Panc1 (cell line): ENCODE results near the gene PDILT. TPM values are rescaled to one million over a fixed set of nuclear protein-coding genes. Genes with fewer than 3 reads are reported as not detected.

ENCODE experiments used
- ATAC-seq: fragments of 200-7000 bp; cut with Tn5 transposase; 2 replicates; pipeline ENCODE4 v1.9.1; 2020; ENCODE audit warnings: mild to moderate bottlenecking, moderate library complexity
- BruUV-seq: library from RNA; stranded (reverse); fragments of 400-500 nt; replicated peaks from 2 replicates; lab custom pipeline; 2021; lab: Mats Ljungman, UMichigan
- CTCF ChIA-PET: fragments of 300-600 bp; sonication (Branson Sonifier 250); formaldehyde crosslinking; loops from one replicate; lab custom pipeline; 2022; ENCODE audit warnings: antibody characterized with exemption; lab: Charles Lee
- POLR2A ChIA-PET: fragments of 300-600 bp; sonication (Branson Sonifier 250); formaldehyde crosslinking; loops from one replicate; lab custom pipeline; 2022; ENCODE audit warnings: antibody characterized with exemption; lab: Charles Lee
- DNase-seq: peaks from one replicate; pipeline ENCODE4 v3.0.0-alpha.2; 2010; ENCODE audit warnings: low read depth, low spot score
- H3K27ac ChIP-seq: 2 replicates; pipeline ENCODE4 v1.5.1; 2011; ENCODE audit warnings: mild to moderate bottlenecking, low read length, inconsistent platforms
- H3K27me3 ChIP-seq: fragments of 200-500 bp; sonication (Bioruptor generic); 2 replicates; pipeline ENCODE4 v1.6.0; 2014; ENCODE audit warnings: low read length, inconsistent platforms; ENCODE audit not compliant: control insufficient read depth, insufficient read depth
- H3K36me3 ChIP-seq: fragments of 200-500 bp; sonication (Bioruptor generic); 2 replicates; pipeline ENCODE4 v1.5.1; 2014; ENCODE audit warnings: inconsistent platforms, mild to moderate bottlenecking, low read length, moderate library complexity; ENCODE audit not compliant: control insufficient read depth, insufficient read depth
- H3K4me1 ChIP-seq: 2 replicates; pipeline ENCODE4 v1.5.1; 2011; ENCODE audit warnings: inconsistent platforms, mild to moderate bottlenecking, low read length, moderate library complexity; ENCODE audit not compliant: control insufficient read depth, insufficient read depth
- H3K4me3 ChIP-seq, 2 experiments: 2 replicates each; pipeline ENCODE4 v1.5.1; 2011 to 2012; ENCODE audit warnings: low read depth in 2 of 2, low read length in 2 of 2, mild to moderate bottlenecking in 2 of 2, inconsistent platforms in 1 of 2, moderate library complexity in 1 of 2
- H3K9me3 ChIP-seq: fragments of 200-500 bp; sonication (Bioruptor generic); 2 replicates; pipeline ENCODE4 v1.5.1; 2014; ENCODE audit warnings: low read depth, mild to moderate bottlenecking, inconsistent platforms, low read length, moderate library complexity; ENCODE audit not compliant: control insufficient read depth, insufficient read depth
- POLR2AphosphoS5 ChIP-seq: IDR thresholded peaks from 2 replicates; pipeline ENCODE4 v1.6.1; 2012; ENCODE audit warnings: mild to moderate bottlenecking, low read depth, low read length, moderate library complexity
- SIN3A ChIP-seq: IDR thresholded peaks from 2 replicates; pipeline ENCODE4 v1.6.1; 2012; ENCODE audit warnings: low read depth, mild to moderate bottlenecking, low read length, moderate library complexity, borderline replicate concordance; ENCODE audit not compliant: insufficient read depth
- TCF7L2 ChIP-seq: IDR thresholded peaks from 2 replicates; pipeline ENCODE4 v1.6.1; 2011; ENCODE audit warnings: mild to moderate bottlenecking, low read depth, low read length, inconsistent platforms
- in situ Hi-C: cut with HindIII; loops from 2 replicates; pipeline ENCODE4 v1.10.0; 2016; ENCODE audit warnings: low sequenced_read_pairs, low pct_unique_long_range_greater_than_20kb
- intact Hi-C: fragments of 100-400 bp; cut with micrococcal nuclease; formaldehyde crosslinking; loops from one replicate; pipeline ENCODE4 v1.10.0; 2022; ENCODE audit not compliant: unreplicated experiment
- total RNA-seq: library from RNA; stranded (reverse); gene quantifications from one replicate; pipeline ENCODE4 v1.2.1, GENCODE V29; 2021; ENCODE audit not compliant: unreplicated experiment
- TF ChIP-seq, protein P1 (sequence below), 2 experiments: IDR thresholded peaks; 2 replicates each; pipeline ENCODE4 v1.6.1; 2011 to 2012; ENCODE audit warnings: low read depth in 2 of 2, control low read depth in 1 of 2, low read length in 1 of 2, mild to moderate bottlenecking in 1 of 2, moderate library complexity in 1 of 2; ENCODE audit not compliant: insufficient read depth in 1 of 2
- TF ChIP-seq, protein P2 (sequence below): fragments of 450-650 bp; IDR thresholded peaks from 2 replicates; pipeline ENCODE4 v1.5.1; 2017; ENCODE audit warnings: mild to moderate bottlenecking

PDILT gene
- total RNA-seq, 1 experiment from 2014 or later, result not detected

DNA sequence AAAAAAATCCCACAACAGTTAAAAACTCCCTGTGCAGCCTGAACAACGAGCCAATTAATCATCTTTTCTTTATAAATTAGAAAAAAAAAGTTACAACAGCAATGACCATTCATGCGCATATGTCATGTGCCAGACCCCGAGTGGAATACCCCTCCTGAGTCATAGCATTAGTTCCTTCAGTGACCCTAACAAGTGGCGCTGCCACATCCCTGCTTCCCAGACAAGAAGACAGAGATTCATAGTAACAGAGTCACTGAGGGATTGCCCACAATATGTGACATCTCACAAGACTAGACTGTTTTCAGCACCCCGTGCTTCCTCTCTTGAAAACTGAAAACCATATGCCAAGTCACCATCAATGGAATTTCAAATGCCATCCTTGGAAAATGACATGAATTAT is 59.9 kb downstream of the PDILT start:
- ATAC-seq, result no peak
- ChIA-PET CTCF (no interaction called here), POLR2A (no interaction called here)
- H3K9me3 ChIP-seq, result no peaks in the 10 kb centered on the region
- intact Hi-C loops, result no loop called here
- H3K27me3 ChIP-seq, result no peaks in the 10 kb centered on the region
- BruUV-seq, result no TSS peak
- TF ChIP-seq POLR2AphosphoS5 (no peak), SIN3A (no peak), TCF7L2 (no peak)
- TF ChIP-seq, protein P1, sequence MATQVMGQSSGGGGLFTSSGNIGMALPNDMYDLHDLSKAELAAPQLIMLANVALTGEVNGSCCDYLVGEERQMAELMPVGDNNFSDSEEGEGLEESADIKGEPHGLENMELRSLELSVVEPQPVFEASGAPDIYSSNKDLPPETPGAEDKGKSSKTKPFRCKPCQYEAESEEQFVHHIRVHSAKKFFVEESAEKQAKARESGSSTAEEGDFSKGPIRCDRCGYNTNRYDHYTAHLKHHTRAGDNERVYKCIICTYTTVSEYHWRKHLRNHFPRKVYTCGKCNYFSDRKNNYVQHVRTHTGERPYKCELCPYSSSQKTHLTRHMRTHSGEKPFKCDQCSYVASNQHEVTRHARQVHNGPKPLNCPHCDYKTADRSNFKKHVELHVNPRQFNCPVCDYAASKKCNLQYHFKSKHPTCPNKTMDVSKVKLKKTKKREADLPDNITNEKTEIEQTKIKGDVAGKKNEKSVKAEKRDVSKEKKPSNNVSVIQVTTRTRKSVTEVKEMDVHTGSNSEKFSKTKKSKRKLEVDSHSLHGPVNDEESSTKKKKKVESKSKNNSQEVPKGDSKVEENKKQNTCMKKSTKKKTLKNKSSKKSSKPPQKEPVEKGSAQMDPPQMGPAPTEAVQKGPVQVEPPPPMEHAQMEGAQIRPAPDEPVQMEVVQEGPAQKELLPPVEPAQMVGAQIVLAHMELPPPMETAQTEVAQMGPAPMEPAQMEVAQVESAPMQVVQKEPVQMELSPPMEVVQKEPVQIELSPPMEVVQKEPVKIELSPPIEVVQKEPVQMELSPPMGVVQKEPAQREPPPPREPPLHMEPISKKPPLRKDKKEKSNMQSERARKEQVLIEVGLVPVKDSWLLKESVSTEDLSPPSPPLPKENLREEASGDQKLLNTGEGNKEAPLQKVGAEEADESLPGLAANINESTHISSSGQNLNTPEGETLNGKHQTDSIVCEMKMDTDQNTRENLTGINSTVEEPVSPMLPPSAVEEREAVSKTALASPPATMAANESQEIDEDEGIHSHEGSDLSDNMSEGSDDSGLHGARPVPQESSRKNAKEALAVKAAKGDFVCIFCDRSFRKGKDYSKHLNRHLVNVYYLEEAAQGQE (IDR thresholded peaks at IDR 0.05; ENCODE audit: insufficient read depth in 1 of 2, low read depth in 2 of 2, low read length in 1 of 2), result no peak
- TF ChIP-seq, protein P2, sequence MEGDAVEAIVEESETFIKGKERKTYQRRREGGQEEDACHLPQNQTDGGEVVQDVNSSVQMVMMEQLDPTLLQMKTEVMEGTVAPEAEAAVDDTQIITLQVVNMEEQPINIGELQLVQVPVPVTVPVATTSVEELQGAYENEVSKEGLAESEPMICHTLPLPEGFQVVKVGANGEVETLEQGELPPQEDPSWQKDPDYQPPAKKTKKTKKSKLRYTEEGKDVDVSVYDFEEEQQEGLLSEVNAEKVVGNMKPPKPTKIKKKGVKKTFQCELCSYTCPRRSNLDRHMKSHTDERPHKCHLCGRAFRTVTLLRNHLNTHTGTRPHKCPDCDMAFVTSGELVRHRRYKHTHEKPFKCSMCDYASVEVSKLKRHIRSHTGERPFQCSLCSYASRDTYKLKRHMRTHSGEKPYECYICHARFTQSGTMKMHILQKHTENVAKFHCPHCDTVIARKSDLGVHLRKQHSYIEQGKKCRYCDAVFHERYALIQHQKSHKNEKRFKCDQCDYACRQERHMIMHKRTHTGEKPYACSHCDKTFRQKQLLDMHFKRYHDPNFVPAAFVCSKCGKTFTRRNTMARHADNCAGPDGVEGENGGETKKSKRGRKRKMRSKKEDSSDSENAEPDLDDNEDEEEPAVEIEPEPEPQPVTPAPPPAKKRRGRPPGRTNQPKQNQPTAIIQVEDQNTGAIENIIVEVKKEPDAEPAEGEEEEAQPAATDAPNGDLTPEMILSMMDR, result no peak
- no peaks in the 10 kb centered on the region for H3K36me3 ChIP-seq
- no peaks in the 10 kb centered on the region for H3K4me1 ChIP-seq
- in situ Hi-C loops, result no loop called here
- DNase-seq, result no peak
- H3K4me3 ChIP-seq, result no peak overlapping the region
- no peak overlapping the region for H3K27ac ChIP-seq

DNA sequence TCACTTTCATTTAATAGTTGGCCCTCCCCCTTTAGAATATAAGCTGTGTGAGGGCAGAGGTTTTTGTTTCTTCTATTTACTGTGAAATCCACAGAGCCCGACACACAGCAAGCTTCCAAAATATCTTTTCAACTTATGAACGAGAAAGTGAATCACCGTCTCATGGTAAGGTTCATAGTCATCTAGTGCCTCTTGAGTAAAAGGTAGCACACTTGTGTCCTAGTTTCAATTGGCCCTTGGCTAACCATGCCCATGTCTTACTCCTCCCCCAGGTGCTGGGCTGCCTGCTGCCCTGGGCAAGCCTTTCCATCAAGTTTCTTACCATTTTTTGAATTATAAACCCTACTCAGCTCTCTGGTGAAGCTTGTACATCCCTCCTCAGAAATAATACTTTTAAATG is 64.8 kb downstream of the PDILT start:
- TF ChIP-seq, protein P2, result no peak
- TF ChIP-seq SIN3A (no peak), POLR2AphosphoS5 (no peak), TCF7L2 (no peak)
- TF ChIP-seq, protein P1 (IDR thresholded peaks at IDR 0.05; ENCODE audit: insufficient read depth in 1 of 2, low read depth in 2 of 2, low read length in 1 of 2), result no peak
- H3K27me3 ChIP-seq, result peaks cover 17% of the 10 kb centered on the region
- in situ Hi-C loops, result no loop called here
- H3K27ac ChIP-seq, result no peak overlapping the region
- no peaks in the 10 kb centered on the region for H3K36me3 ChIP-seq
- ATAC-seq, result no peak
- ChIA-PET CTCF (interaction anchor here (0.6 kb wide), 1 partner anchor 380 kb away, joined by 3 read pairs; no protein-coding TSS in a partner anchor), POLR2A (no interaction called here)
- no peak overlapping the region for H3K4me3 ChIP-seq
- H3K9me3 ChIP-seq, result no peaks in the 10 kb centered on the region
- no TSS peak for BruUV-seq
- DNase-seq, result no peak
- H3K4me1 ChIP-seq, result no peaks in the 10 kb centered on the region
- intact Hi-C loops, result no loop called here
